ENCODE data around the gene CHPT1. TPM values are rescaled to one million over a fixed set of nuclear protein-coding genes. Genes with fewer than 3 reads are reported as not detected.

The CHPT1 gene
- total and polyA plus RNA-seq, 10 donors, result 26.8 to 115 (median 45.3) TPM

DNA sequence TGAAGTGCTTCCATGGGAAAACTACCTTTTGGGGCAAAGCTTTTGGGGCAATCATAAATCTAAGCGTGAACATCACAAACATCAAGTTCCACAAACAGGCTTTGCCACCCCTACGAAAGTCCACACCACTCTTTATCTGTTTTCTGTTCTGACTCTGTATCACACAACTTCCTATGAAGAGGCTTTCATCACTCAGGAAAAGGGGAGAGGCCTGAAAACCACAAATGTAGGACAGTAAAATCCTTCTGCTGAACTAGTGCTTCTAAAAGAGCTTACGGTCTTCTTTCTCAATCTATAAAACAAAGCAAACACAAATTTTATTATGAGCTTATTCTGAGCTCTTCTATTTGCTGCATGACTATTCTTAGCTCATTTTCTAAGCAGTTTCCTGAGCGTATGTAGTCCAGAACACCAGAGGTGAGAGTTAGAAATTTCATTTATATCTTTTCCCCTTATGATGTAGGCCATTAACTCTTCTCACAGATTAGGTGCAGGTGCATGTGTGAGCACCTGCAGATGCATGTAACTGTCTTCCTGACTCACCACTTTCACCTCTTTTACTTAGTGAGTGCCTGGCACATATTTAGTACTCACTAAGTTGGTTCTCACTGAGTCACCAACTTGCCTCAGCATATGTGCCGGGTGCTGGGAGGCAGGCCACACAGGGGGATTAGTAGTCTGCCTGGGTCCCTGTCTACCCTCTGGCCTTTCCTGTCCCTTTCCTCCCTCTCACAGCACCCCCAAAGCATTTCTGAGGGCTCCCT, 74.8 kb downstream of the CHPT1 start:
- H3K9me3 ChIP-seq, result no peaks in the 10 kb centered on the region
- intact Hi-C loops (cut with DNase I; ENCODE audit: low total_unique reads), result loop anchor here (5.0 kb wide), 1 partner anchor 70 kb away; no protein-coding TSS in a partner anchor
- H3K27me3 ChIP-seq (replicated peaks in 1 of 7), result no peaks in the 10 kb centered on the region
- no peak for DNase-seq
- TF ChIP-seq, protein P1, sequence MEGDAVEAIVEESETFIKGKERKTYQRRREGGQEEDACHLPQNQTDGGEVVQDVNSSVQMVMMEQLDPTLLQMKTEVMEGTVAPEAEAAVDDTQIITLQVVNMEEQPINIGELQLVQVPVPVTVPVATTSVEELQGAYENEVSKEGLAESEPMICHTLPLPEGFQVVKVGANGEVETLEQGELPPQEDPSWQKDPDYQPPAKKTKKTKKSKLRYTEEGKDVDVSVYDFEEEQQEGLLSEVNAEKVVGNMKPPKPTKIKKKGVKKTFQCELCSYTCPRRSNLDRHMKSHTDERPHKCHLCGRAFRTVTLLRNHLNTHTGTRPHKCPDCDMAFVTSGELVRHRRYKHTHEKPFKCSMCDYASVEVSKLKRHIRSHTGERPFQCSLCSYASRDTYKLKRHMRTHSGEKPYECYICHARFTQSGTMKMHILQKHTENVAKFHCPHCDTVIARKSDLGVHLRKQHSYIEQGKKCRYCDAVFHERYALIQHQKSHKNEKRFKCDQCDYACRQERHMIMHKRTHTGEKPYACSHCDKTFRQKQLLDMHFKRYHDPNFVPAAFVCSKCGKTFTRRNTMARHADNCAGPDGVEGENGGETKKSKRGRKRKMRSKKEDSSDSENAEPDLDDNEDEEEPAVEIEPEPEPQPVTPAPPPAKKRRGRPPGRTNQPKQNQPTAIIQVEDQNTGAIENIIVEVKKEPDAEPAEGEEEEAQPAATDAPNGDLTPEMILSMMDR (IDR thresholded peaks at IDR 0.05 in 8 of 11, conservative IDR thresholded peaks at IDR 0.05 in 3 of 11), result no peak
- TF ChIP-seq POLR2AphosphoS5 (IDR thresholded peaks at IDR 0.05) (no peak), POLR2A (IDR thresholded peaks at IDR 0.05) (no peak)
- peaks cover 0 to 68% (median 30%) of the 10 kb centered on the region in 6 donors for H3K36me3 ChIP-seq
- peaks cover 0 to 37% (median 8%) of the 10 kb centered on the region in 6 donors for H3K4me1 ChIP-seq
- H3K4me3 ChIP-seq, result no peak overlapping the region
- peak overlapping the region in 3 of 8 donors; percentile 12 to 29 (median 21) for H3K27ac ChIP-seq
- 44 to 68% (median 51%) methylated on average over 5 of the region's 5 CpGs for WGBS, 5 donors

DNA sequence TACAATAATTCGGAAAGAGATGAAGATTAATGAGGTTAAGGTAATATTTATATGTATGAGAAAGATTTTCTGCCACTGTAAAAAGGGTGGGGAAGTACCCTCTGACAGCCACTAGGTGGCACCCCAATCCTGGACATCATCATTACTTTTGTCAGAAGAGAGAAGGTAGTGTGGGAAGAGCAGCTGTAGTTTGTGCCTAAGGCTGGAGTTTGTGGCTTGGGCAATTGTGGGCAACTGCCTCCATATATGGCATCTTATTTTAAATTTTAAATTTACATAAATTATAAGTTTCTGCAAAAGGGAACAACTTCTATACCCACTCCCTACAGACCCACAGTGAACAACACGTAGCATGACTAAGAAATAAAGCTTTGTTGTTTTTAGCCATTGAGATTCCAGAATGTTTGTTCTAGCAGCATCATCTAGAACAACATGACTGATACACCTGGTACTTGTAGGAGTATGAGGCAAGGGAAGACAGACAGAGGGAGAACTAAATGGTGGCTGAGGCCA, 76.3 kb downstream of the CHPT1 start:
- no peak for DNase-seq
- 32 to 50% (median 41%) methylated on average over 2 of the region's 2 CpGs for WGBS, 5 donors
- Histone ChIP-seq H3K4me3 (no peak overlapping the region), H3K36me3 (peaks cover 0 to 68% (median 18%) of the 10 kb centered on the region in 6 donors), H3K27ac (no peak overlapping the region), H3K27me3 (replicated peaks in 1 of 7) (no peaks in the 10 kb centered on the region), H3K9me3 (no peaks in the 10 kb centered on the region), H3K4me1 (peaks cover 0 to 46% (median 8%) of the 10 kb centered on the region in 6 donors)
- intact Hi-C loops (cut with DNase I; ENCODE audit: low total_unique reads), result loop anchor here (5.0 kb wide), 1 partner anchor 69 kb away; no protein-coding TSS in a partner anchor
- TF ChIP-seq POLR2A (IDR thresholded peaks at IDR 0.05) (no peak), POLR2AphosphoS5 (IDR thresholded peaks at IDR 0.05) (peak in 1 of 3 donors; percentile 61)
- TF ChIP-seq, protein P1 (IDR thresholded peaks at IDR 0.05 in 8 of 11, conservative IDR thresholded peaks at IDR 0.05 in 3 of 11), result peak; percentile 85 to 97 (median 94)

DNA sequence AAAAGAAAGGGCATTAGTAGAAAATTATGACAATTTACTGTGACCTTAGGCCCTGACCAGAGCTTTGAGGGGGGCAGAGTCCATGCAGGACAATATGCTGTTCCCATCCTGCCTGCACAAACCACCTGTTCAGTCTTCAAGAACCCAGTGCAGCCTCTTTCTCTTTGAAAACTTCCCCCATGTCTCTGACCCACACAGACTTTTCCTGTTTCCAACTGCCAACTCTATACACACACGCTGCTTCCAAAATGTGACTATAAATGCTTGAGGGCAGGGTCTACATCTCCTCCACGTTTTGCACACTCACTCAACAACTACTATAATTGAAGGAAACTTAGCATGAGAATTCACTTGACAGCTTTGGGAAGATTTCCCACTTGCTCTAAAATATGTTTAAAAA, 78.4 kb downstream of the CHPT1 start:
- no peak overlapping the region for H3K4me3 ChIP-seq
- H3K4me1 ChIP-seq, result peaks cover 0 to 59% (median 15%) of the 10 kb centered on the region in 6 donors
- TF ChIP-seq POLR2AphosphoS5 (IDR thresholded peaks at IDR 0.05) (no peak), POLR2A (IDR thresholded peaks at IDR 0.05) (no peak)
- TF ChIP-seq, protein P1 (IDR thresholded peaks at IDR 0.05 in 8 of 11, conservative IDR thresholded peaks at IDR 0.05 in 3 of 11), result no peak
- intact Hi-C loops (cut with DNase I; ENCODE audit: low total_unique reads), result loop anchor here (5.0 kb wide), 1 partner anchor 51 kb away; no protein-coding TSS in a partner anchor
- no peak overlapping the region for H3K27ac ChIP-seq
- DNase-seq, result no peak
- peaks cover 0 to 61% (median 7%) of the 10 kb centered on the region in 6 donors for H3K36me3 ChIP-seq
- 29 to 45% (median 32%) methylated on average over 2 of the region's 2 CpGs for WGBS, 5 donors
- no peaks in the 10 kb centered on the region for H3K27me3 ChIP-seq (replicated peaks in 1 of 7)
- no peaks in the 10 kb centered on the region for H3K9me3 ChIP-seq

DNA sequence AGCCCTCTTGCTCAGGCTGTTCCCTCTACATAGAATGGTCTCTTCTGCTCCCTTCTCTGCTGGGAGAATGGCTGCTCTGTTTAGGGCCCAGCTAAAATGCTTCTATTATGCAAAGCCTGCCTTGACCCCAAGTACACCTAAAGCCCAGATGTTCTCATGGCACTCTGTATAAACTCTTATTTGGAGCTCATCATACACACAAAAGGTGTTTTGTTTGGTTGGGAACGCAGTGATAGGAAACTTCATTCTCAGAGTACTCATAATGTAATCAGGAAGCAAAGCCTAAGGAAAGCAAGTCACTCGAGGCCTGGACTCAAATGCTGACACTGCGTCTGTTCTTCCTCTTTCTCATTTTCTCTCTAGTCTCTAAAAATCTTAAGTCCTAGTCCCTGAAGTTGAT, 80.0 kb downstream of the CHPT1 start:
- intact Hi-C loops (cut with DNase I; ENCODE audit: low total_unique reads), result loop anchor here (5.0 kb wide), 1 partner anchor 50 kb away; no protein-coding TSS in a partner anchor
- no peak for TF ChIP-seq POLR2A (IDR thresholded peaks at IDR 0.05)
- TF ChIP-seq POLR2AphosphoS5 (IDR thresholded peaks at IDR 0.05), result no peak
- TF ChIP-seq, protein P1 (IDR thresholded peaks at IDR 0.05 in 8 of 11, conservative IDR thresholded peaks at IDR 0.05 in 3 of 11), result no peak
- Histone ChIP-seq H3K4me1 (peaks cover 0 to 54% (median 14%) of the 10 kb centered on the region in 6 donors), H3K27ac (peak overlapping the region in 5 of 8 donors; percentile 38 to 69 (median 58)), H3K9me3 (no peaks in the 10 kb centered on the region), H3K27me3 (replicated peaks in 1 of 7) (no peaks in the 10 kb centered on the region), H3K4me3 (no peak overlapping the region), H3K36me3 (peaks cover 0 to 58% (median 3%) of the 10 kb centered on the region in 6 donors)
- DNase-seq, result no peak
- 27 to 44% (median 30%) methylated on average over 3 of the region's 3 CpGs for WGBS, 5 donors

Data from spleen (tissue), 11 donors.